Activated T-cell treated with anti-CD3 and anti-CD28 coated beads for 48 hours (primary cell): ENCODE results near the gene SBSN.
A peak's percentile ranks its signal among the peaks of the same experiment; 100 is the strongest.

Source experiments
- DNase-seq: peaks from one replicate; pipeline ENCODE4 v3.0.0-alpha.2; 2020; ENCODE audit warnings: low read depth

Gene SBSN

DNA sequence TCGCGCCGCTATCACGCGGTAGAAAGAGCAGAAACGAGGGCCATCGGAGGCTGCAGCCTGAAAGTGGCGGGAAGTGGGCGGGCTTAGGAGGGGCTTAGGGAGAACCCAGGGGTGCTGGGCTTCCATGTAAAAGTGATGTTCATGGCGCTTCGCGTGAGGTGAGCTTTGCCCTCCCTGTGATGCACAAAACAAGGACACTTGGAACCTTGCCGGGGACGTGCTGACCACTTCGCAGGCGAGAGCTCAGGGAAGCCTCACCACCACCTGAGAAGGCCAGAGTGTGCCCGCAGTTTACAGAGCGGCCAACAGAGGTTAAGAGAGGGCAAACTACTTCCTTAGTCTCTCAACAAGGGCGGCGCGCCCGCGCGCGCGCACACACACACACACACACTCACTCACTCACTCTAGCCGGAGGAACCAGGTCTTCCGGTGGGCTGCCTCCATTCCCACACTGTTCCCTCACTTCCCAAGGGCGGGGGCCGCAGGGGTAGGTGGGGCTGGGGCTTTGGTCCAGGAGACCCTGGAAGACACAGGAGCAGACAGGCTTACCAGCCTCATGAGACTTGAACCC, 5.8 kb upstream of the SBSN start:
- DNase-seq = peak; percentile 39

DNA sequence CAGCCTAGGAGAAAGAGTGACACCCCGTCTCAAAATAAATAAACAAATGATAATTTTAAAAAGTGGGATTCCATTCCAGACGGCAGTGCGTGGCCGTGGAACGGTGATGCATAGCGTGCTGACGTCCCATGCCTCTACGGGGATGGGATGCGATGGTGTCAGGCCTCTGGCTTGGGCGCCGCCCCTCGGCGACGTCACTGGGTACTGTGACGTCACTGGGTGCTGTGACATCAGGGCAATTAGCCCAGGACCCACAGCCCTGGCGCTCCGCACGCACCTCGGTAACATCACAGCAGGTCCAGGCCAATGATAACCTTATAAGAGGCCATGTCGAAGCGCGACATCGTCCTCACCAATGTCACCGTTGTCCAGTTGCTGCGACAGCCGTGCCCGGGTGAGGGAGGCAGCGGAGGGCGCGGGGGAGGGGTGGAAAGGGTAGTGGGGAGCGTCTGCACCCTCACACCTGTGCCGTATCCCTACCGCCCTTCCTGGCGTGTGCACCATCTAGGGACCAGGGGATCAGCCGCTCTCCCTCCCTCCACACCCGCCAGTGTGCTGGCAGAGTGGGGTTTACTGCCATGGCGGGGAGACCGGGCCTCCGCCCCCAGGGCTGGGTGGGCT, 5.2 kb upstream of the SBSN start, which contains the start of gene GAPDHS:
GAPDHS (plus strand) TSS at position 256 of the 621 bp plus-strand sequence; CDS start at position 328, 72 bp downstream.
- no peak for DNase-seq

DNA sequence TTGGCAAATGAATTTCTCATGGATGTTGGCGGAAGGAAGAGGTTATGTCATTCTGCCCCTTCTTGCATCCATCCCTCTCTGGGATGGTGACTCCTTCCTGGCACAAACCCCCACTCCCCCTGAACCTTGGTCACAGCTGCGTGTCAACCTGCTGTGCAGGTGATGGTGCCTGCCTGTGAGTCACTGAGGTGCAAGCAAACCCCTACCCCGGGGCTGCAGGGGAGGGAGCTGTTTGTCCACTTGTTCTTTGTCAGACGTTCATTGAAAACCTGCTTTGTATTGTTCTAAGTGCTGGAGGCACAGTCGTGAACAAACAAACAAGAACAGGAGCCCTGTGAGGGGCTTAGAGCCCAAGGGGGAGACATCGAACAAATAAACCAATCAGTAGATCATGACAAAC, 3.2 kb upstream of the SBSN start:
- DNase-seq = no peak

DNA sequence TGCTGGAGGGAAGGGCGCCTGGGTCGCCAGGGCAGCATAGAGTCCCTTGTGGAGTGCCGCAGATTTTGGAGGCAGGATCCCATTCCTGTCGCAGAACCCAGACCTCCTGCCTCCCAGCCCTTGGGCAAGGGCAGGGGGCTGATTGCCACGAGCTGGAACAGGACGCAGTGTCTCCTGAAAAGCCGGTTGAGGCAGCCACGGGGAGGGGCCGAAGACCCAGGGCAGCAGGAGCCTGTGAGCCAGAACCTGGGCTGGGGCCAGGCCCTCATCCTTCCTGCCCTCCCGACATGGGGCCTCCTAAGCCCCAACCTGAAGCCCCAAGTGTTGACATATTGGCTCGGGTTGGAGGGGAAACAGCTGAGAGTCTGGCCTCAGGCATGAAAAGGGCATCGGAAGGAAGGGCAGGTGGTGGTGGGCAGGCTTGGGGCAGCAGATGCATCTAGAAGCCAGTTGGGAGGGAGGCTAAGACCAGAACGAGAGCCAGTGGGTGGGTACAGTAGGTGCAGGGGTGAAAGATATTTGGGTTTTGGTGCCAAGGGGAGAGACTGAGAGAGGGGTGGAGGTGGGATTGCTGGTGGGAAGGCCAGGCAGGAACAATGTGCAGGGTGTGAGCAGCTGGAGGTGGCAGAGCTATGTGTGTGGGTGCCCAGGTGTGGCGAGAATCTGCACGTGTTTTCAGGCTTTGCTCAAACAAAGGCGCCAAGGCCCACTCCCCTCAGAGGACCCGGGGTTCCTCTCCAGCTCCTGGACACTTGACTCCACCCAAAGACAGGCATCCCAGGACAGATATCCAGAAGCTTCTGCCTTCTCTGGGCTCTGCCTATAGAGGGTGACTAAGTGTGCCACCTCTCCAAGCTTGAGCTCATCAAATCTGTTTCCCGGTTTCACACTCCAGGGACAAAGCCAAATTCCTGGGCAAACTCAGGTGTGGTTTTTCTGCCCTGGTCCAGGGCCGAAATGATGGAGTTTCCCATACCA, 1.4 kb upstream of the SBSN start:
- DNase-seq = no peak

DNA sequence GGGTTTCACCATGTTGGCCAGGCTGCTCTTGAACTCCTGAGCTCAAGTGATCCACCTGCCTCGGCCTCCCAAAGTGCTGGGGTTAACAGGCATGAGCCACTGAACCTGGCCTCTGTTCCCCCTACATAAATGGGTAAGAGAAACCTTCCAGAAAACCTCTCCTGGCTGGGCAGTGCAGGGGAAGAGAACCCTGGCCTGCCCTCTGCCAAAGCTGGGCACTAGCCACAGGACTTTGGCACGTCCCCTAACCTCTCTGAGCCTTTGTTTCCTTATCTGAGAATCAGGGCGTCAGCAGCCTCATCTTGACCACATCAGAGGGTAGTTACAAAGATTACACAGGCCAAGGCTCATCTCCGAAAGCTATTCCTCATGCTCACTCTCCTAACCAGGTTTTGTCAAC, 2.2 kb downstream of the SBSN start:
- no peak for DNase-seq

DNA sequence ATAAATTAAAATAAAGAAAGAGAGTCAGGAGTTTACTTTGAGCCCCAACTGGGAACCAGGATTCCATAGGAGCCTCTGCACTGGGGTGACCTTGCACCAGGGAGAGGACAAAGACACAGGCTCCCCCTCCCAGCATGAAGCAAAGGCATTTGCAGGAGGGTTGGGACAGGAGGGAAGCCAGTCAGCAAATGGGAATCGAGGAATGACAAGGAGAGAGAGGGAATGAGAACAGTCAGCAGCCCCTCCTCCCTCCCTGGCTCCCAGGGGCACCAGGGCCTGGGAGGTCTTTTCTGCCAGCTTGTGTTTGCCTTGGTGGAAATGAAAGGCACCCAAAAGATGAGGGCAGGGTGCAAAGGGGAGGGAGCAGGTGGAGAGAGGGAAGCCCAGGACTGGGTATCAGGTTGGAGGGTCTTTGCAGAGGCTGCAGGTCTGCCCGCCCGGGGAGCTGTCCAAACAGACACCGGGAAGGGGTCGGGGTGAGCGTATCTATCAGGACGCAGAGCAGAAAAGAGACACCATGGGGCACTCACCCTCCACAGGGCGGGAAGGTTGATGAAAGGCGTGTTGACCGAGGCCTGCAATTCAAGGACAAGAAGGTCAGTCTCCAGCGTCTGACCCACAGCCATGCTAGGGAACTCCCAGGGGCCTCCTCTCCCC, 3.8 kb downstream of the SBSN start:
- no peak for DNase-seq

DNA sequence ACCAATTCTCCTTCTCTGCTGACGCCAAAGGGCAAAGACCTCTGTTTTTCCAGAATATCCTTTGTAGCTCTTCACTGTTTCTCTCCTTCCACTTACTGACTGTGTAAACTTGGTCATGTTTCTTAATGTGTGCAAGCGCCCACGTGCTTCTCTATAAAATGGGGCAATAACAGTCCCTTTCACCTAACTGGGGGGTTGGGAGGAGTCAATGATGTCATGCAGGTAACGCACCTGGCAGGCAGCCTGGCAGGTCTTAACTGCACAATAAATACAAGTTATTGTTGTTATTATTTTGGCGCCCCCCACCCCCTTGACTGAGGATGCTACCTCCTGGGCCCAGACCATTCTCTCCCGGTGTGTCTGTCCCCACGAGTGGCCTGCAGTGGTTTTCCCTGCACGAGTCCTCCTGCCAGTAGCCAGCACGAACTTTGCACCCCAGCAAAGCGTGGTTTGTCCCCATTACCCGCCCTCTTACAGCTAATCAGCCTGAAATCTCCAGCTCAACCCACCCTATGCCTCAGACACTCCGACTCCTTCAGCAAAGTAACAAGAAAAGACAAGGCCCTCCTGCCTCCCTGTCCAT, 5.3 kb downstream of the SBSN start:
- no peak for DNase-seq

DNA sequence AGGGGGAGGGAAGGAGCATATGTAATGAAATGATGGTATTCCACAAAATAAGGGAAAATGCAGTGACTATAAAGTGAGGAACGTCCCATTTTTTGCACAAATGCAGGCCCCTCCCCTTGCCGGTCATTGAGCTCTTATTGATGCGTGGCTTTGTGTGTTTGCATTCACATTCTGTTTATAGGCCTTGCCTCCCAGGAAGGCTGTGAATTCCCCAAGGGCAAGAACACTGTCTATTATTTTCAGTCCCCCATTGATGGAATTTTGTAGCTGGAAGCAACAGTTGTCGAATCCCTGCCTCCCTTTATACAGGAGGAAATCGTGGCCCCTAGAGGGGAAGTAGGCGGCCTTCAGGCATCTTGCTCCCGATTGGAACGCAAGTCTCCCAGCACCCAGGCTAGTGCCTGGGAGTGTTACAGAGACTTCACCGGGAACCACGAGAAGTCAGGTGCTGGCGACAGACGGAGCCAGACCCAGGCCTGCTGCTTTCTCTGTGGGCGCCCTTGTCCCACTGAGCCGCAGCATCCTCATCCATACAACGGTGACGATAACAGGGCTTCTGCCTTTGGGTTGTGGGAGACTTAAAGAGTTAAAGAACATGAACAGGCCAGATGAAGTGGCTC, 6.9 kb downstream of the SBSN start:
- DNase-seq = no peak

DNA sequence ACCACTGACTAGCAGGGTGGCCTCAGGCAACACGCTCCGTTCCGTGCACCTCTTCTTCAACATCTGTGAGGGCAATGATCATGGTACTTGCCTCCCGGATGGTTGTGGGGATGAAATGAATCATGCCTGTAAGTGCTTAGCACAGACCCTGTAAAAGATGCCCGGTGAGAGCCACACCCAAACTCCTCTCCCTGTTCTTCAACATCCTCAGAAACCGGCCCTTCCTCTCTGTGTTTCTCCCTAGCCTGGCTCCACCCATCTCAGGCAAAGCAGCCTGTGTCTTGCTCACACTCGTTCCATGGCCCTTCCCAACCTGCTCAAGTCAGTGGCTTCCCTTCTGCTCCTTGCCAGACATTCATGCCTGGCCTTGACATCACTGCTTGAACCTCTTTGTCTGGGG, 8.8 kb downstream of the SBSN start:
- DNase-seq = no peak

DNA sequence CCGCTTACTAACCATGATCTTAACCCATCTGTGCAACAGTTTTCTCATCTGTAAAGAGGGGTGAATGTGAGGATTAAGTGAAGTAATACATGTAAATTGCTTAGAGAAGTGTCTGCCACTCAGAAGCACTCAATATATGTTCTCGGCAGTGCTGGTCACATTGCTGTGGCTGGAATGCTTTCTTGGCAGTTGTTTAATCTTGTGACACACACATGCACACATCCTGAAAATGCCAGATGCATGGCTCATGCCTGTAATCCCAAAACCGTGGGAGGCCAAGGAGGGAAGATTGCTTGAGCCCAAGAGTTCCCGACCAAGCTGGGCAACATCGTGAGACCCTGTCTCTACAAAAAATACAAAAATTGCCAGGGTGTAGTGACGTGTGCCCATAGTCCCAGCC, 9.8 kb downstream of the SBSN start:
- DNase-seq = no peak

DNA sequence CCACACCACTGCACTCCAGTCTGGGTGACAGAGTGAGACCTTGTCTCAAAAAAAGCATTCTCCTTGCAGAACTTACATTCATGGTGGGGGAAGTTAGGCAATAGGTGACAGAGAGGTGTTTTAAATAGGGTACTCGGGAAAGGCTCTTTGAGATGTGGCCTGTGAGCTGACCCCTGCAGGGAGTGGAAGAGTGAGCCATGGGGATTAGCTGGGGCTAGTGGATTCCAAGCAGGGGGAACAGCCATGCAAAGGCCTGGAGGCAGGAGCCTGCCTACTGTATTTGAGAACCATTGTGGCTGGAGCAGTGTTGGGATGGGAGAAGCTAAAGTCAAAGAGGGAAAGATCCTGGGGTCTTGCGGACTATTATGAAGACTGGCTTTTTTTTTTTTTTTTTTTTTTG, 10.8 kb downstream of the SBSN start:
- no peak for DNase-seq

DNA sequence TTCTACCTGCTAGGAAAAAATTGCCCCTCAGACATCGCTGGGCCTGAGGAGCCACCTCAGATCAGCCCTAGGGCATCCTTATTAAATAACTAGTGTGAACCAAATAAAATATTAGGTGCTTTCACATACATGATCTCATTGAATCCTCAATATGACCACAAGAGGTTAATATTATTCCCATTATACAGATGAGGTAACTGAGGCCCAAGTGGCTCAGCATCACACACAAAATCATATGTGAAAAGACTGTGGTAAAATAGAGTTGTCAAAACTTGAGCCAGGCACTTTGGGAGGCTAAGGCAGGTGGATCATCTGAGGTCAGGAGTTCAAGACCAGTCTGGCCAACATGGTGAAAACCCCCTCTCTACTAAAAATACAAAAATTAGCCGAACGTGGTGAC, 11.8 kb downstream of the SBSN start:
- DNase-seq = no peak

DNA sequence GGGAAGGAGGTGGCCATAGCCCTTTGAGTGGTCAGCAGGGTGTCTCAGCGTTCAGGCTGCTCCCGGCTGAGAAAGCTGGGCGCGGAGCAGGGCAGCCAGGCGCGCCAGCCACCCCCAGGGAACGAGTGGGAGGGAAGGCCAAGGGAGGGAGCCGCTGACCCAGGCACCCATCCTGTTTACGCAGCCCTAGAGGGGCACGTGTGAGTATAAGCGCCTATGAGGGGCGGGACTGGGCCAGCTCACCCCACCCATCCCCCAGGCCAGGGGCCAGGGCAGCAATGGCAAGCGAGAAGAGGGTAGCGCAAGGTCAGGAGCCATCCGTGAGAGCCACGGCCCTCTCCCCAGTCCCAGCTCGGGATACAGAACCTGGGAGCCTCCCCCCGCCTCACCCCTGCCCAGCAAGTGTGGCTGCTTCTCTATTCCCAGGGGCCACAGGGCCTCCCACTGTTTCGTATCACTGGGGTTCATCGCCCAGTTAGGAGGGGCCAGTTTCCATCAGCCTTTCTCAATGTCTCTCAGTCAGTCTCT, 13.8 kb downstream of the SBSN start:
- no peak for DNase-seq

DNA sequence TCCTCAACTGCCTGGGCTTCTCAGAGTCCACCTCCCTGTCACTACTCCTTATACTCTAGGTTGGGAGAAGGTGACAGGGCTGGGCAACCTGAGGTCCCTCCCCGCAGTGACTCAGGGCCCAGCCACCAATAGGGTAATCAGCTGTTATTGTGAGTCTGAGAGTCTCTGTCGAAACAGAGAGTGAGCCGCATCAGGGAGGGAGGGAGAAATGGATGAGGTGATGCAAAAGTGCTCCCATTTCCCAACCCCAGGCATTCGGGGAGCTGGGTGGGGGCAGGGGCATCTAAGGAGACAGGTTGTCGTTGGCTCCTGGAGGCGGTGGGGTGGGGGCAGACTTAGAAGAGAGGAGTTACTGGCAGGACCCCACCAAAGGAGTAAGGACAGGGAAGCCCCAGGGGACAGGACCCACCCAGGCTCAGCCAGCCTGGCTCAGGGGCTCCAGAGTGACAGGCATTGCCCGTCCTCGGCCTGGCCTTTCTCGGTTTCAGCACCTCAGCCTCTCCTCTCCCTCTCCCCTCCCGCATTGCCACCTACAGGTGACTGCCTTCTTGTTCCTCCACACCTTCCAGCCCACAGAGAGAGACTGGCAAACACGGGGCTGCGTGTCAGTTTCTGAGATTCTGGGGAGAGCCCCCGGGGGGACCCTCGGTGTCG, 14.4 kb downstream of the SBSN start, which contains the start of gene DMKN:
DMKN (minus strand) TSS at position 22 of the 654 bp plus-strand sequence. CDS start 174 bp downstream, outside the sequence.
- DNase-seq = no peak

DNA sequence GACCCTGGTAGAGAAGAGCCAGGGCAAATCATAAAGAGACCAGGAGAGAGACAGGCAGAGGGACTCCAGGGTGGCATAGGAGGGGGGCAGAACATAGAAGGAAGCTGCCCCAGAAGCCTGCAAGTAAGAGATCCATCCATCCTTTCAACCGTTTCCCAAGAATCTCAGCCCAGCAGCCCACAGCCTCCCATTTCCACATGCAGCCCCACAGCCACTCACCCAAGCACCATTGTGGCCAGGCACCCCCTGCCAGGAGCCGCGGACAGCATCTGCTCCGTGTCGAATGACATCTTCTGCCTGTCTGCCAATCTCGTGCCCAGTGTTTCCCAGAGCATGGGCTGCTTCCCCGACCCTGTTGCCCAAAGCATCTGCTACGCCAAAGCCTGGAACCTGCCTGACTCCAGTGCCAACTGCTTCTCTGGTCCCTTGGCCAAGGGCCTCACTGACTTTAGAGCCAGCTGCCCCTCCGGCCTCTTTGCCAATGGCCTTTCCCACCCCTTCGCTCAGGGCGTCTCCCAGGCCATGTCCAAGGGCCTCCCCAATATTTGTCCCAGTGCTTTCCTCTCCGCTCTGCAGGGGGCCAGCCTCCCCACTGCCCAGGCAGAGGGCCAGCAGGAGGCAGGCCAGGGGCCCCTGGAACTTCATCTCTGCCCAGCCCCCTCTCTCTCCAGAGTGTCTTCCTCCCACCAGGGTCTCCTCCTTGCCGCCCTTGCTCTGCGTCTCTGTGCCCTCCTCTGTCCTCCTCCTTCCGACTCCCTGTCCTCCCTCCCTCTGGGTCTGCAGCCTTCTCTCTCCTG, 15.1 kb downstream of the SBSN start:
- DNase-seq = no peak

DNA sequence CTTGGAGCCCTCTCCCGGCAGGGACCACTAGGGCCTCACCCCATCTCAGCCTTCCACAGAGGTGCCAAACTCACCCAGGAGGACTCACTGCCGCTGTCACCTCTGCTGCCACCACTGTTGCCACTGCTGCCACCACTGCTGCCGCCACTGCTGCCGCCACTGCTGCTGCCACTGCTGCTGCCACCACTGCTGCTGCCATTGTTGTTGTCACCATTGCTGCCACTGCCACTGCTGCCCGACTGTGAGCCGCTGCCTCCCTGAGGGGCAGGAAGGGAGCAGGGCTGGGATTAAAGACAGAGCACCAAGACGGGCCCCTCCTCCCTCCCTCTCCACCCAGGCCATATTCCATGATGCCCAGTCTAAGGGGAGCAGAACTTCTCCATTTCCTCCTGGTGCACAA, 16.8 kb downstream of the SBSN start:
- no peak for DNase-seq

DNA sequence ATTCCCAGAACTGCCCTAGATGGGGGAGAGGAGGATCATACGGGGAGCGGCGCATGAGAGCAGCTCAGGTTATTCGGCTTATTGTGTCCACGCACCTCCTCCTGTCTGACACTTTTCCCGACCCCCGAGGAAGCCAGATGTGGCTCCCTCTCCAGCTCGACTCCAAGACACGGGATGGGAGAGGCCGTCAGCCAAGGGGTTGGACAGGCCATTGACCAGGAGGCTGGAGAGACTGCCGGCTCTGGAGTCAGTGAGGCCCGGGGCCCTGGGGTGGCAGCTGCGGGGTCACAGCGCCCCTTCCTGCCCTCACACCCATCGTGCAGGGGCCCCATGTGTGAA, 17.5 kb downstream of the SBSN start:
- DNase-seq = no peak

DNA sequence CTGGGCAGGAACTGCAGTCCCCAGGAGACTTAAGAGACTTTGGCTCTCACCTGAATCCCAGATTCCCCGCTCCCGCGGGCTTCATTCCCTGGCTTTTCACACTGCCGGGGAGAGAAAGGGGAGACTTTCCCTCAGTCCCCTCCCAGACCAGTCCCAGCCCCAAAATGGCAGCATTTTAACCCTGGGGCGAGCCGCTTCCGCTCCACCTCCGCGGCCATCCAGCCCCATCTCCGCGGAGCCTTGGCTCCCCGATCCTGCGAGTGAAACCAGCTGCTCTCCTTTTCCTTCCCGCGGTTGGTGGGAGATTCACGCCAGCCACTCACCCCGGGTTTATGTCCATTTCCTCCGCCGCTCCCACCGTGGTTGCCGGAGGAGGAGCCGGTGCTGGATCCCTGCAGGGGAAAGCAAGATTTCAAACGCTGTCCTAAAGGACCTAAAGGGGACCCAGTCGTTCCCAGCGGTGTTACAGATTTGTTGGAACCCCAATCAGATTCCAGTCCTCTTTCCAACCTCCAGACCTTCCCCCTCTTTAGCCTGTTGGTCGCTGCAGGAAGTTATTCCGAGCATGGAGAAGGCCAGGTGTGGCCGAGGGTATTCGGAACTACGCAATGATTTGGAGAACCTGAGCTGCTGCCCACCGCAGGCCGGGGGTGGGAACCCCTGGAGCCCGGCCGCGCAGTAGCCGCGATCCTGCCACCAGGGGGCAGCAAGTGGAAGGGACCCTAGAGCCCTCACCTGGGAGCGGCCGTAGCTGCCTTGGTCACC, 18.1 kb downstream of the SBSN start:
- peak; percentile 73 for DNase-seq

DNA sequence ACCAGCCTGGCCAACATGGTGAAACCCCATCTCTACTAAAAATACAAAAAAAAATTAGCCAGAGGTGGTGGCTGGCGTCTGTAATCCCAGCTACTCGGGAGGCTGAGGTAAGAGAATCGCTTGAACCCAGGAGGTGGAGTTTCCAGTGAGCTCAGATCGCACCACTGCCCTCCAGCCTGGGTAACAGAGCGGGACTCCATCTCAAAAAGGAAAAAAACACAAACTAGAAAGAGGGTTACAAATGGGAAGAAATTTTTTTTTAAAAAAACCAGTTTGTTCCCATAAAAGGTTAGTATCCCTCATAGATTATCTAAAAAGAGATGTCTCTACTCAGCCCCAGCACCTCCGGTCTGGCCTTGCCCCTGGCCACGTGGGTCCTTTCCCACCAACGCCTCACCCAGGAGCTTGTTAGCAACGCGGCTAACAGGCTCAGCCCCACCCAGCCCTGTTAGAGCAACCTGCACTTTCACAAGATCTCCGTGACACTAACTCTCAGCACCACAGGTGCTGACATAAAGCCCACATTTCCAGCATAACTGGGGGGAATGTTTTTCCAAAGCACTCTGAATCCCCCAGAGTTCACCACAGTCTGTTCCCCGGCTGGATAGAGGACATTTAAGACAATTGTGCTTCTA, 19.0 kb downstream of the SBSN start:
- no peak for DNase-seq
